Measurements from ENCODE around the gene MTA2. TPM values are rescaled to one million over a fixed set of nuclear protein-coding genes. Genes with fewer than 3 reads are reported as not detected.
"Not testable (repeated sequence)": the region's sequence is repeated elsewhere in the genome, so short reads cannot be mapped to it uniquely, and the experiment has no call there.

The MTA2 gene
- total and polyA plus RNA-seq, 7 donors = 28.8 to 86.3 (median 55.3) TPM

GRCh38 chr11:62567018-62567633 is 34.5 kb downstream of the MTA2 start:
- peaks cover 0 to 21% (median 2%) of the 10 kb centered on the region in 4 donors for H3K4me1 ChIP-seq
- TF ChIP-seq POLR2AphosphoS5 (IDR thresholded peaks at IDR 0.05) (no peak), CTCF (IDR thresholded peaks at IDR 0.05) (no peak), POLR2A (IDR thresholded peaks at IDR 0.05) (no peak)
- no peak for DNase-seq
- no peak overlapping the region for H3K4me3 ChIP-seq
- intact Hi-C loops (cut with DNase I) = no loop called here
- WGBS, 2 donors = 82 to 83% methylated on average over 8 of the region's 8 CpGs
- no peak overlapping the region for H3K27ac ChIP-seq
- peaks cover 16 to 100% (median 77%) of the 10 kb centered on the region in 4 donors for H3K36me3 ChIP-seq
- no peaks in the 10 kb centered on the region for H3K27me3 ChIP-seq
- no peaks in the 10 kb centered on the region for H3K9me3 ChIP-seq

GRCh38 chr11:62566247-62566646 is 35.4 kb downstream of the MTA2 start:
- no peaks in the 10 kb centered on the region for H3K27me3 ChIP-seq
- no peak for TF ChIP-seq CTCF (IDR thresholded peaks at IDR 0.05)
- TF ChIP-seq POLR2AphosphoS5 (IDR thresholded peaks at IDR 0.05) = no peak
- TF ChIP-seq EP300 (IDR thresholded peaks at IDR 0.05) = no peak
- no peak for TF ChIP-seq POLR2A (IDR thresholded peaks at IDR 0.05)
- H3K9me3 ChIP-seq = no peaks in the 10 kb centered on the region
- H3K27ac ChIP-seq = no peak overlapping the region
- H3K4me3 ChIP-seq = no peak overlapping the region
- no peak for DNase-seq
- intact Hi-C loops (cut with DNase I) = no loop called here
- H3K4me1 ChIP-seq = peaks cover 0 to 14% (median 2%) of the 10 kb centered on the region in 4 donors
- 86 to 93% methylated on average over 8 of the region's 8 CpGs for WGBS, 2 donors
- peaks cover 16 to 99% (median 69%) of the 10 kb centered on the region in 4 donors for H3K36me3 ChIP-seq

DNA sequence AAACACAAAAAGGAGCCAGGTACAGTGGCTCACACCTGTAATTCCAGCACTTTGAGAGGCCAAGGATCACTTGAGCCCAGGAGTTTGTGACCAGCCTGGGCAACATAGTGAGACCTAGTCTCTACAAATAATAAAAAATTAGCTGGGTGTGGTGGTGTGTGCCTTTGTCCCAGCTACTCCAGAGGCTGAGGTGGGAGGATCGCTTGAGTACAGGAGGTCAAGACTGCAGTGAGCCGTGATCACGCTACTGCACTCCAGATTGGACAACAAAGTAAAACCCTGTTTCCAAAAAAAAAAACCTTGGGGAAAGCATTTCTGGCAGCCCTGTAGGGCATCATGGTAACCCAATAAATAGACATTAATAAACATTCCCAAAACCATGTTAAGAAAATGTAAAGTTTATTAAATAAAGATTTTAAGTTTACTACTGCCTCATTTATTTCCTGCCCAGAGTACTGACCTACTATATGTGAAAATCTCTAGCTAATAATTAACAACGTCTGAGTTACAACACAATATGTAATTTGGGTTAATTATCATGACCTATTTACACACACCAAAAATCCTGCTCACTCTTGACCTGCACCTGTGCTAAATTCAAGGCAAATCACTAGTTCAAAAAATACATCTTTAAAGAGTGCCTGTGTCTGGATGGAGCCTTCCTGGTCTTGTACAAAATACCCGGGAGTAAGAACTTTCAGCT is 36.4 kb downstream of the MTA2 start:
- no peak for DNase-seq
- TF ChIP-seq POLR2AphosphoS5 (IDR thresholded peaks at IDR 0.05) (no peak), POLR2A (IDR thresholded peaks at IDR 0.05) (no peak), EP300 (IDR thresholded peaks at IDR 0.05) (no peak), CTCF (IDR thresholded peaks at IDR 0.05) (no peak)
- Histone ChIP-seq H3K4me1 (peaks cover 0 to 17% (median 12%) of the 10 kb centered on the region in 4 donors), H3K27ac (no peak overlapping the region), H3K9me3 (no peaks in the 10 kb centered on the region), H3K27me3 (no peaks in the 10 kb centered on the region), H3K4me3 (no peak overlapping the region), H3K36me3 (peaks cover 12 to 89% (median 59%) of the 10 kb centered on the region in 4 donors)
- 48 to 80% methylated on average over 5 of the region's 5 CpGs for WGBS, 2 donors
- intact Hi-C loops (cut with DNase I) = no loop called here

GRCh38 chr11:62561677-62562230 is 39.9 kb downstream of the MTA2 start:
- intact Hi-C loops (cut with DNase I) = loop anchor here (5.0 kb wide), 1 partner anchor 139 kb away; no protein-coding TSS in a partner anchor
- Histone ChIP-seq H3K36me3 (peaks cover 12 to 82% (median 48%) of the 10 kb centered on the region in 4 donors), H3K4me1 (peaks cover 0 to 34% (median 30%) of the 10 kb centered on the region in 4 donors), H3K27ac (peak overlapping the region; percentile 82 to 100 (median 92))
- H3K9me3 ChIP-seq, DNase-seq, H3K27me3 ChIP-seq, H3K4me3 ChIP-seq: not testable (repeated sequence)
- 60 to 78% methylated on average over 3 of the region's 3 CpGs for WGBS, 2 donors

DNA sequence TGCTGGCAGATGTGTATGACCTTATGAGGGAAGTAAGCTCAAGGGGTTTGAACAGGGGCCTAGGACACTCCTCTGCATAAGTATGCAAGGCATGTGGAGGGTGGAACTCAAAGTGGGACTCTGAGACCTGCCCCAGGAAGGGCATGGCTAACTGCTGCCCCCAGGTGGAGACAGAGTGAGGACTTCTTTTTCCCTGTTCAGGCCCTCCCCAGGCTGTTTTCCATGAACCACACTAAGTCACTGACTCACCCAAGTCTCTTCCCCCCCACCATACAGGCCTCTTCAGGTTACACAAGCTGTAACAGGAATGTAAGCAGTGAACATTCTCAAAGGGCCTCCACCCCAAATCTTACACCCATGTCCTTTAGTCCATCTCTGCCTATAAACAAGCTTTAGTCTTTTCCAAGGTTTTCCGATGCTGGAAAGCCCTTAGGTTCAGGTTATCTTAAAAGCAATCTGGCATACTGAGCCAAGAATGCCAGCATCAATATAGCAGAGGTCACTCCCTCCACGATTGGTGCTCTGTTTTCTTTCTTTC is 41.0 kb downstream of the MTA2 start:
- peak in 2 of 4 donors; percentile 46 to 59 for TF ChIP-seq POLR2AphosphoS5 (IDR thresholded peaks at IDR 0.05)
- no peak for TF ChIP-seq POLR2A (IDR thresholded peaks at IDR 0.05)
- no peak for TF ChIP-seq EP300 (IDR thresholded peaks at IDR 0.05)
- TF ChIP-seq CTCF (IDR thresholded peaks at IDR 0.05) = peak in 3 of 4 experiments; percentile 84 to 90 (median 86)
- Histone ChIP-seq H3K9me3 (no peaks in the 10 kb centered on the region), H3K27me3 (no peaks in the 10 kb centered on the region), H3K36me3 (peaks cover 8 to 71% (median 38%) of the 10 kb centered on the region in 4 donors), H3K27ac (peak overlapping the region; percentile 82 to 100 (median 92)), H3K4me1 (peaks cover 0 to 45% (median 41%) of the 10 kb centered on the region in 4 donors), H3K4me3 (no peak overlapping the region)
- peak; percentile 97 for DNase-seq
- 17 to 54% methylated on average over 2 of the region's 2 CpGs for WGBS, 2 donors
- intact Hi-C loops (cut with DNase I) = loop anchor here (1.0 to 5.0 kb wide), 2 partner anchors 138 to 165 kb away; no protein-coding TSS in a partner anchor

- Histone ChIP-seq H3K36me3 (peaks cover 8 to 60% (median 31%) of the 10 kb centered on the region in 4 donors), H3K4me1 (peaks cover 0 to 55% (median 51%) of the 10 kb centered on the region in 4 donors), H3K27ac (peak overlapping the region; percentile 82 to 100 (median 92))
- not testable (repeated sequence) for H3K4me3 ChIP-seq, H3K27me3 ChIP-seq, H3K9me3 ChIP-seq, DNase-seq
- WGBS, 2 donors = 84 to 87% methylated on average over 5 of the region's 5 CpGs
- intact Hi-C loops (cut with DNase I) = loop anchor here (1.0 to 5.0 kb wide), 2 partner anchors 137 to 164 kb away; no protein-coding TSS in a partner anchor
These were observed 42.0 kb downstream of the MTA2 start for GRCh38 chr11:62559626-62560025.

All from sigmoid colon (tissue), 7 donors.